A673 (cell line): ENCODE data around the gene CEP57L1. TPM values are rescaled to one million over a fixed set of nuclear protein-coding genes. Genes with fewer than 3 reads are reported as not detected.

Experiments
- BruUV-seq: library from RNA; stranded (reverse); fragments of 400-500 nt; replicated peaks from 2 replicates; lab custom pipeline; 2021; lab: Mats Ljungman, UMichigan
- CTCF ChIA-PET: fragments of 300-600 bp; sonication (Branson Sonifier 250); formaldehyde crosslinking; loops from one replicate; lab custom pipeline; 2022; ENCODE audit warnings: antibody characterized with exemption; lab: Charles Lee
- POLR2A ChIA-PET: fragments of 300-600 bp; sonication (Branson Sonifier 250); formaldehyde crosslinking; loops from one replicate; lab custom pipeline; 2022; ENCODE audit warnings: antibody characterized with exemption; ENCODE audit not compliant: low non-redundant PET; lab: Charles Lee
- DNase-seq: peaks from one replicate; pipeline ENCODE4 v3.0.0-alpha.2; 2015; ENCODE audit warnings: low spot score
- H3K27ac ChIP-seq: fragments of 200-600 bp; sonication (generic); 2 replicates; pipeline ENCODE4 v1.5.1; 2016; ENCODE audit warnings: mixed run types, low read depth, mild to moderate bottlenecking, mixed read lengths, antibody characterized with exemption, low read length; ENCODE audit not compliant: poor library complexity, severe bottlenecking
- H3K27me3 ChIP-seq: fragments of 200-600 bp; sonication (generic); replicated peaks from 2 replicates; pipeline ENCODE4 v1.6.1; 2017; ENCODE audit warnings: mixed run types, low read depth, mild to moderate bottlenecking, mixed read lengths, antibody characterized with exemption, low read length; ENCODE audit not compliant: insufficient read depth, poor library complexity
- H3K36me3 ChIP-seq: fragments of 200-600 bp; sonication (generic); 2 replicates; pipeline ENCODE4 v1.6.1; 2016; ENCODE audit warnings: mixed run types, mild to moderate bottlenecking, mixed read lengths, antibody characterized with exemption, low read length; ENCODE audit not compliant: insufficient read depth, poor library complexity, severe bottlenecking
- H3K4me1 ChIP-seq: fragments of 200-600 bp; sonication (generic); 2 replicates; pipeline ENCODE4 v1.6.1; 2017; ENCODE audit warnings: mixed run types, mild to moderate bottlenecking, mixed read lengths, antibody characterized with exemption, low read length; ENCODE audit not compliant: insufficient read depth, poor library complexity, severe bottlenecking
- H3K4me3 ChIP-seq: fragments of 200-600 bp; sonication (generic); 2 replicates; pipeline ENCODE4 v1.5.1; 2016; ENCODE audit warnings: low read depth, mixed run types, mild to moderate bottlenecking, mixed read lengths, low read length; ENCODE audit not compliant: poor library complexity, severe bottlenecking
- H3K9me3 ChIP-seq: fragments of 200-600 bp; sonication (generic); 2 replicates; pipeline ENCODE4 v1.6.1; 2016; ENCODE audit warnings: mixed run types, low read depth, mild to moderate bottlenecking, mixed read lengths, antibody characterized with exemption, low read length; ENCODE audit not compliant: poor library complexity, severe bottlenecking
- CTCF ChIP-seq: fragments of 300-800, 200-600 bp; sonication (generic); conservative IDR thresholded peaks from 2 replicates; pipeline ENCODE4 v1.5.1; 2017; ENCODE audit warnings: low read depth, mild to moderate bottlenecking, antibody characterized with exemption, low read length, moderate library complexity, mixed read lengths
- EZH2 ChIP-seq: fragments of 200-600 bp; sonication (generic); IDR thresholded peaks from 2 replicates; pipeline ENCODE4 v1.6.1; 2017; ENCODE audit warnings: borderline replicate concordance, low read depth, mild to moderate bottlenecking, mixed read lengths, antibody characterized with exemption, low read length; ENCODE audit not compliant: poor library complexity, severe bottlenecking
- intact Hi-C: fragments of 100-400 bp; cut with micrococcal nuclease; formaldehyde crosslinking; loops from one replicate; pipeline ENCODE4 v1.10.0; 2022; ENCODE audit not compliant: unreplicated experiment
- total RNA-seq: library from RNA; stranded (reverse); gene quantifications from 2 replicates; pipeline ENCODE4 v1.2.3, GENCODE V29; 2021

The CEP57L1 gene
- total RNA-seq, 1 experiment from 2014 or later = 25.7 TPM

- no peak overlapping the region for H3K27ac ChIP-seq
- CTCF ChIA-PET = no interaction called here
- no peaks in the 10 kb centered on the region for H3K27me3 ChIP-seq
- no peak for DNase-seq
- H3K4me3 ChIP-seq = no peak overlapping the region
- BruUV-seq = no TSS peak
- no peaks in the 10 kb centered on the region for H3K9me3 ChIP-seq
- no peak for TF ChIP-seq EZH2
- TF ChIP-seq CTCF = no peak
- POLR2A ChIA-PET = no interaction called here
- intact Hi-C loops = no loop called here
- no peaks in the 10 kb centered on the region for H3K4me1 ChIP-seq
- no peaks in the 10 kb centered on the region for H3K36me3 ChIP-seq
These were observed 45.3 kb upstream of the CEP57L1 start for GRCh38 chr6:109050012-109050411.

- no peak for DNase-seq
- no TSS peak for BruUV-seq
- Histone ChIP-seq H3K9me3 (no peaks in the 10 kb centered on the region), H3K4me3 (no peak overlapping the region), H3K27me3 (no peaks in the 10 kb centered on the region), H3K27ac (no peak overlapping the region), H3K36me3 (no peaks in the 10 kb centered on the region), H3K4me1 (no peaks in the 10 kb centered on the region)
- intact Hi-C loops = no loop called here
- POLR2A ChIA-PET = no interaction called here
- CTCF ChIA-PET = no interaction called here
- TF ChIP-seq CTCF = no peak
These were observed 44.7 kb upstream of the CEP57L1 start for GRCh38 chr6:109050447-109051102.

GRCh38 chr6:109051301-109052017, 43.8 kb upstream of the CEP57L1 start:
- ChIA-PET POLR2A (no interaction called here), CTCF (interaction anchor here (0.6 kb wide), 1 partner anchor 170 kb away, joined by 3 read pairs; no protein-coding TSS in a partner anchor)
- no peak for TF ChIP-seq CTCF
- no peak for TF ChIP-seq EZH2
- no peaks in the 10 kb centered on the region for H3K36me3 ChIP-seq
- no peak overlapping the region for H3K27ac ChIP-seq
- no peak overlapping the region for H3K4me3 ChIP-seq
- no peaks in the 10 kb centered on the region for H3K9me3 ChIP-seq
- no TSS peak for BruUV-seq
- H3K4me1 ChIP-seq = no peaks in the 10 kb centered on the region
- intact Hi-C loops = no loop called here
- DNase-seq = no peak
- H3K27me3 ChIP-seq = no peaks in the 10 kb centered on the region
